ENCODE measurements around the gene KDM6A. TPM values are rescaled to one million over a fixed set of nuclear protein-coding genes. Genes with fewer than 3 reads are reported as not detected.

KDM6A gene
- total and polyA plus RNA-seq, 2 of the 13 experiments (the other 11 are each of a cell fraction or from before 2014, with no cell fraction given), result 16.7 to 18.2 TPM

GRCh38 chrX:44896876-44897186, 23.8 kb downstream of the KDM6A start:
- ChIA-PET CTCF (ENCODE audit: low intra/inter-chr PET ratio, low total read pairs) (no interaction called here), POLR2A (no interaction called here)
- H3K27me3 ChIP-seq (ENCODE audit: control insufficient read depth in 1 of 2, insufficient read depth in 2 of 2, low read length in 2 of 2), result no peaks in the 10 kb centered on the region
- H4K20me1 ChIP-seq (ENCODE audit: insufficient read depth, low read length), result peaks cover 18% of the 10 kb centered on the region; the same call in 1 of the 2 replicates
- ATAC-seq, result no peak
- TF ChIP-seq ISL2 (CRISPR knock-in tag; IDR thresholded peaks at IDR 0.05), result no peak
- H3K9me3 ChIP-seq (ENCODE audit: low read length), result no peaks in the 10 kb centered on the region
- no peak overlapping the region for H3K4me2 ChIP-seq (ENCODE audit: low read depth, low read length)
- no peak overlapping the region for H3K9ac ChIP-seq (ENCODE audit: insufficient read depth, low read depth, low read length)
- H3K4me1 ChIP-seq (ENCODE audit: insufficient read depth, low read length), result peaks cover 25% of the 10 kb centered on the region
- H3K27ac ChIP-seq (ENCODE audit: extremely low read length, insufficient read depth, low read length), result no peak overlapping the region
- no peaks in the 10 kb centered on the region for H3K36me3 ChIP-seq (replicated peaks in 1 of 2; ENCODE audit: control insufficient read depth in 1 of 2, insufficient read depth in 2 of 2, low read length in 2 of 2)
- intact Hi-C loops (cut with micrococcal nuclease; ENCODE audit: unreplicated experiment), result no loop called here
- H2AFZ ChIP-seq (ENCODE audit: low read length), result no peak overlapping the region
- 97% methylated on average over 2 of the region's 2 CpGs for WGBS (ENCODE audit: low lambda C conversion rate)
- peaks cover 80% of the 10 kb centered on the region for H3K79me2 ChIP-seq (ENCODE audit: insufficient read depth, low read length)
- no peak for FAIRE-seq
- BruUV-seq (replicated peaks), result no TSS peak
- DNase-seq (ENCODE audit: low spot score), result no peak
- no peak overlapping the region for H3K4me3 ChIP-seq (replicated peaks in 1 of 3; ENCODE audit: insufficient read depth in 1 of 3, low read depth in 2 of 3, low read length in 3 of 3)
- in situ Hi-C loops (cut with HindIII; ENCODE audit: extremely low pct_ligation_motif_present, low pct_unique_long_range_greater_than_20kb), result no loop called here

GRCh38 chrX:44897539-44897938, 24.6 kb downstream of the KDM6A start:
- Histone ChIP-seq H3K27ac (ENCODE audit: extremely low read length, insufficient read depth, low read length) (no peak overlapping the region), H3K4me3 (replicated peaks in 1 of 3; ENCODE audit: insufficient read depth in 1 of 3, low read depth in 2 of 3, low read length in 3 of 3) (no peak overlapping the region), H3K36me3 (replicated peaks in 1 of 2; ENCODE audit: control insufficient read depth in 1 of 2, insufficient read depth in 2 of 2, low read length in 2 of 2) (no peaks in the 10 kb centered on the region), H3K4me1 (ENCODE audit: insufficient read depth, low read length) (peaks cover 25% of the 10 kb centered on the region), H3K27me3 (ENCODE audit: control insufficient read depth in 1 of 2, insufficient read depth in 2 of 2, low read length in 2 of 2) (no peaks in the 10 kb centered on the region), H3K9ac (ENCODE audit: insufficient read depth, low read depth, low read length) (no peak overlapping the region), H3K4me2 (ENCODE audit: low read depth, low read length) (no peak overlapping the region), H2AFZ (ENCODE audit: low read length) (no peak overlapping the region), H4K20me1 (ENCODE audit: insufficient read depth, low read length) (peaks cover 18% of the 10 kb centered on the region; the same call in 1 of the 2 replicates), H3K79me2 (ENCODE audit: insufficient read depth, low read length) (peaks cover 80% of the 10 kb centered on the region), H3K9me3 (ENCODE audit: low read length) (no peaks in the 10 kb centered on the region)
- no TSS peak for BruUV-seq (replicated peaks)
- ChIA-PET POLR2A (interaction anchor here (1.6 kb wide), 1 partner anchor 25 kb away, joined by 6 read pairs; the partner anchor contains the start of gene KDM6A), CTCF (ENCODE audit: low intra/inter-chr PET ratio, low total read pairs) (no interaction called here)
- intact Hi-C loops (cut with micrococcal nuclease; ENCODE audit: unreplicated experiment), result no loop called here
- no peak for DNase-seq (ENCODE audit: low spot score)
- in situ Hi-C loops (cut with HindIII; ENCODE audit: extremely low pct_ligation_motif_present, low pct_unique_long_range_greater_than_20kb), result no loop called here
- no peak for FAIRE-seq
- WGBS (ENCODE audit: low lambda C conversion rate), result 100% methylated on average over 2 of the region's 2 CpGs
- no peak for ATAC-seq
- no peak for TF ChIP-seq ZBTB42 (CRISPR knock-in tag; IDR thresholded peaks at IDR 0.05)
- TF ChIP-seq ATF6 (CRISPR knock-in tag; conservative IDR thresholded peaks at IDR 0.05), result no peak
- TF ChIP-seq NFIC (IDR thresholded peaks at IDR 0.05; ENCODE audit: low read length), result no peak
- no peak for TF ChIP-seq ZNF839 (CRISPR knock-in tag; IDR thresholded peaks at IDR 0.05; ENCODE audit: borderline replicate concordance)
- no peak for TF ChIP-seq ZNF564 (CRISPR knock-in tag; IDR thresholded peaks at IDR 0.05)
- no peak for TF ChIP-seq RNF219 (CRISPR knock-in tag; IDR thresholded peaks at IDR 0.05)
- TF ChIP-seq ZFP62 (CRISPR knock-in tag; IDR thresholded peaks at IDR 0.05), result no peak
- no peak for TF ChIP-seq ZBTB7A (CRISPR knock-in tag; IDR thresholded peaks at IDR 0.05)
- no peak for TF ChIP-seq JARID2 (CRISPR knock-in tag; IDR thresholded peaks at IDR 0.05; ENCODE audit: insufficient replicate concordance)
- TF ChIP-seq TERF1 (CRISPR knock-in tag; IDR thresholded peaks at IDR 0.05), result no peak
- TF ChIP-seq LBX2 (CRISPR knock-in tag; IDR thresholded peaks at IDR 0.05; ENCODE audit: borderline replicate concordance), result no peak
